KBM-7 (cell line): Measurements from ENCODE around the gene SLC49A4.
"Not testable (repeated sequence)": the region's sequence is repeated elsewhere in the genome, so short reads cannot be mapped to it uniquely, and the experiment has no call there.

Source experiments
- DNase-seq: peaks from one replicate; pipeline ENCODE4 v3.0.0-alpha.2; 2015
- in situ Hi-C: fragments of 300-500 bp; cut with MboI; formaldehyde crosslinking; loops from 2 replicates; pipeline ENCODE4 v1.14.3; 2020; ENCODE audit warnings: low sequenced_read_pairs, low pct_unique_long_range_greater_than_20kb, mixed read lengths

Gene SLC49A4

GRCh38 chr3:122794779-122795673, at the start of gene SLC49A4:
SLC49A4 (plus strand) TSS chr3:122795069; CDS start chr3:122795193, 124 bp downstream.
- in situ Hi-C loops: no loop called here
- peak; percentile 80 for DNase-seq

DNA sequence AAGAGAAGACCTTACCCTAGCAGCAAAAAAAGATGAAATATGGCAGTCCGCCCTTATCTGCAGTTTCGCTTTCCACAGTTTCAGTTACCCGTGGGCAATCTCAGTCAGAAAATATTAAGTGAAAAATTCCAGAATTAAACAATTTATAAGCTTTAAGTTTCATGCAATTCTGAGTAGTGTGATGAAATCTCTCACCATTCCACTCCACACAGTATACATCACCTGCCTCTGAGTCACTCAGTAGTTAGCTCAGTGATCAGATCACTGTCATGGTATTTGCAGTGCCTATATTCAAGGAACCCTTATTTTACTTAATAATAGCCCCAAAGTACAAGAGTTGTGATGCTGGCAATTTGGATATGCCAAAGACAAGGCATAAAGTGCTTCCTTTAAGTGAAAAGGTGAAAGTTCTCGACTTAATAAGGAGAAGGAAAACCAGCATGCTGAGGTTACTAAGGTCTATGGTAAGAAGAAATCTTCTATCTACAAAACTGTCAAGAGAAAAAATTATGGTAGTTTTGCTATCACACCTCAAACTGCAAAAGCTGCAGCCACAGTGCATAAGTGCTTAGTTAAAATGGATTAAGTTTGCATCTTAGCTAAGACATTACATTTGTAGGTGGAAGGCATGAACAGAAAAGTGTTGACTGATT, 49.4 kb upstream of the SLC49A4 start:
- DNase-seq: no peak

GRCh38 chr3:122747295-122747694, 47.6 kb upstream of the SLC49A4 start:
- DNase-seq, in situ Hi-C loops: not testable (repeated sequence)

More for the DNA sequence above, 49.4 kb upstream of the SLC49A4 start:
- in situ Hi-C loops: no loop called here

DNA sequence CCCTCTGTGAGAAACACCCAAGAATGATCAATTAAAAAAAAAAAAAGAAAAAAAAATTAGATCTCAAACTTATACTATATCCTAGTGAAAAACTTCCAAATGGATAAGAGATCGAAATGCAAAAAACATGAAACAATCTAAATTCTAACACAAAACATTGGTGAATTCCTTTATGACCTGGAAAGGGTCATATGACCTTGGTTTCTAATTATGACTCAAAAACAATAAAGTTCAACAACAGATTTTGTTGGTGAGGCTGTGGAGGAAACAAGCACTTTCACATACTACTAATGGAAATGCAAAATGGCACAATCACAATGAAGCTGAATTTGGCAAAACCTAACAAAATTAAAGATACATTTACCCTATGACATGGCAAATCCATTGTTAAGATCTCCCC, 46.5 kb upstream of the SLC49A4 start:
- in situ Hi-C loops: no loop called here

GRCh38 chr3:122754929-122755328, 39.9 kb upstream of the SLC49A4 start:
- DNase-seq: peak; percentile 72
- in situ Hi-C loops: no loop called here

More for the DNA sequence above, 46.5 kb upstream of the SLC49A4 start:
- DNase-seq: no peak

DNA sequence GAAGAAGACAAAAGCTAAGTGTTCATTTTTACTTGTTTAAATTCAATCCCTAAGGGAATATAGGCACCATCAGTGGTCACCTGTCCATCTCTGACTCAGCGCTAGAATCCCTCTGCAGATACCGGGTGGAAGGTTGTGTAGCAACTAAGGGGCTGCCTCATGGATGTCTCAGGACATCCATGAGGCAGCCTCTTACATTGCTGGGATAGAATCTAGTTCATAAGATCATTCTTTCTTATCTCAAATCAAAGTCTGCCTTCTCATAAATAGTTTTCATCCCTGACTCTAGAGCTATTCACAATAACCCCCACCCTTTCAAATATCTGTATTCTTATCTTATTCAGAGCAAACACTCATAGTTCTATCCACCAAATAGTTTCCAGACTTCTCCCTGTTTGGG, 39.4 kb upstream of the SLC49A4 start:
- DNase-seq: no peak
- in situ Hi-C loops: no loop called here

DNA sequence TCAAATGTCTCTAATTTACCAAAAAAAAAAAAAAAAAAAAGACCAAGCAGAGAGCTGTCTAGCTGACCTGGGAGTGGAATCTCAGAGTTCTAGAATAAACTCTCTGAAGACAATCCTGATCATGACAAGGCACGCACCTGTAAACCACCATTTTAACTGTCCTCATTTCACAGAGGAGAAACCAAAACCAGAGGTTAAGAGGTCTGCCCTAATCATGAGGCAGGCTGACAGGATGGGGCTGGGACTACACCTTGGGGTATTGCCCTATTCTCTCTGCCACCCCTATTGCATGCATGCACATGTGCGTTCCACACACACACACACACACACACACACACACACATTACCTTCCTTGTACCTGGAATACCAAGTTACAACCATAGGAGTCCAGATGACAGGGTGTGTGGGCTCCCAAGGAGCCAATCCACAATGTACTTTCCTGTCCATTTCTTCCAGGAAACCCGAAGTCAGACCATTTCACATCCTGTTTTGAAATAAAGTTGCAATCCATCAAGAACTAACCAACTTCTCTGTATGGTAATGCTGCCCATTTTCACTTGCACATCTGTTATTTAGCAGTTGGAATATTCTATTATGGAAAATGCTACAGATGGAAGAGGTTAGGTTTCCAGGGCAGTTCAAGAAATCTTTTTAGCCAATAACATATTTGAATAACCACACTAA, 35.9 kb upstream of the SLC49A4 start:
- in situ Hi-C loops: no loop called here
- no peak for DNase-seq

GRCh38 chr3:122760453-122761271, 34.2 kb upstream of the SLC49A4 start:
- DNase-seq: no peak
- in situ Hi-C loops: no loop called here

- no peak for DNase-seq
- in situ Hi-C loops: no loop called here
Observed at GRCh38 chr3:122766430-122766829, 28.4 kb upstream of the SLC49A4 start.

- DNase-seq: peak; percentile 55
- in situ Hi-C loops: no loop called here
Observed at GRCh38 chr3:122767540-122768372, 27.1 kb upstream of the SLC49A4 start.

GRCh38 chr3:122770521-122771202, 24.2 kb upstream of the SLC49A4 start:
- in situ Hi-C loops: no loop called here
- DNase-seq: no peak

DNA sequence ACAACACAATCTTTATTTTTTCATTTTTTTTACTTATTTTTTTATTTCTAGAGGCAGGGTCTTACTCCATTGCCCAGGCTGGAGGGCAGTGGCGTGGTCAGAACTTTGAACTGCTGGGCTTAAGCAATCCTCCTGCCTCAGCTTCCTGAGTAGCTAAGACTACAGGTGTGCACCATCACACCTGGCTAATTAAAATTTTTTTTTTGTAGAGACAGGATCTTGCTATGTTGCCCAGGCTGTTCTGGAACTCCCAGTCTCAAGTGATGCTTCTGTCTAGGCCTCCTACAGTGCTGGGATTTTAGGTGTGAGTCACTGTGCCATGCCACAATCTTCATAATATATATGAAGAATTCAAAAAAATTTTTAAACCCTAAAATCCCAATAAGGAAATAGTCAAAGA, 22.0 kb upstream of the SLC49A4 start:
- no peak for DNase-seq
- in situ Hi-C loops: no loop called here

GRCh38 chr3:122773944-122774509, 20.8 kb upstream of the SLC49A4 start:
- in situ Hi-C loops: no loop called here
- no peak for DNase-seq

GRCh38 chr3:122774564-122774963, 20.3 kb upstream of the SLC49A4 start:
- in situ Hi-C loops: no loop called here
- DNase-seq: no peak

DNA sequence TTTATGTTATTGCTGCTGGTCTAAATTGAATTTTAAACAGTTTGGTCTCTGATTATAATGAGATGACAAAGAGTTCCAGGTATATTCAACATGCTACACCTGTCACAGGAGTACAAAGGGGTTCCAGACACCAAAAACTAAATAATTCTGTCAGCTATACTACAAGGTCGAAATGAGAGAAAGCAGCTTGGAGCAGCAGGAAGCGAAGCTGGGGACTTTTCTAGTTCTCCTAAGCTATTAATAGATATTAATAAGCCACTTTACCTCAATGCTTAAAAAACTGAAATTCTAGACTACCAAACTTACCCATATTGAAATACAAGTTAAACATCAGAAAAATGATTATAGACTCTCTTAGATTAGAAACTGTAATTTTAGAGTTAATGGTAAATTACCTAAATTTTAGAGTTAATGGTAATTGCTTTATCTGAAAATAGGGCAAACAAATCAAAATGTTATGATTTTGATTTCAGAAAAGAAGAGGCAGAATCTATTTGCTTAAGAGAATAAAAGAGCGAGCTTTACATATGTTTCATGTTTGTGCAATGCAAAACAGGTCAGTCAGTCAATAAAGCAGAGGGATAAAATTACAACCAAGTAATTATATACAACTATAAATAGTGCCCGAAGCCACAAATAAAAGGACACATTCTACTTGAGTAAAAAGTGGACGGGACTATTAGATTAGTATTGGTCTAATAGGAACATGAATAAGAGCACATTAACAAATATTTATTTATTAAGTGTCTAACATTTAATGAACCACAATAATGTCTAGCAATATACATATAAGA, 18.0 kb upstream of the SLC49A4 start:
- in situ Hi-C loops: no loop called here

DNA sequence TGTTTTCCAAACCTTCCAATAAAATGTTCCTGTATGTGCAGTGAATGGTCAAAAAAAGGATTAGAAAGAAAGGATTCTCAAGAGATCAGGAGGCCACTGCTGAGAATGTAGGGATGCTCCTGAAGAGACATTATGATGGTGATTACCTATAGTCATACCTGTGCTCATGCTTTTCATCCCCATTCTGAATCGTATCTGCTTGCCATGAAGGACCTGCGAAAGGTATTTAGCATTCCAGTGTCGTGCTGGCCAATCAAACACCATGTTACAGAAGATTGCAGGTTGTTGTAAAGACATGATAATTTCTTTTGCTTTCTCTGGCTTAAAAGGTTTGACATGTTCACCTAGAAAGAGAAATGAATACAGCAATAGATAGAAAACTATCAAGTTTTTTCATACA, 17.3 kb upstream of the SLC49A4 start:
- in situ Hi-C loops: no loop called here
- no peak for DNase-seq

More for the DNA sequence above, 18.0 kb upstream of the SLC49A4 start:
- DNase-seq: no peak

DNA sequence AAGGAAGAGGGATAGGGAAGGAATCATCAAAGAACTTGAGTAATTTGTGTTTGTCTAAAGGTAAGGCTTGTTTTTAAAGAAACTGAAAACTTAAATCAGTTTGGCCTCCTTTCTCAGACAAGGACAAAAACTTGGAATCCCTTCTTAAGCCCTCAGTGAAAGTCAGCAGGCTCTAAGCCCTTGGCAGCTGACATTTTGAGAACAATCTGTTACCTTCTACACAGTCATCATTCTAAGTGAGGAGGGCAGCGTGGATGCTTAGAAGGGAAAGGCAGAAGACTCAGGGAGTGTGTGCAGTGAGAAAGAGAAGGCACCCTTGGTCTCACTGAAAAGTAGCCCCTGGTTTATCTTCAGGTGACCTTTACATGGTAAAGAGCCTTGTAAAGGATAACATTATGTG, 12.1 kb upstream of the SLC49A4 start:
- DNase-seq: no peak
- in situ Hi-C loops: no loop called here
